OCI-LY1 (cell line): ENCODE data around the gene TDRD12.
"Not testable (repeated sequence)": the region's sequence is repeated elsewhere in the genome, so short reads cannot be mapped to it uniquely, and the experiment has no call there.

Experiments used
- H2AFZ ChIP-seq: fragments of 200-600 bp; sonication (generic), shearing (Covaris generic); 2 replicates; pipeline ENCODE4 v1.6.0; 2014; ENCODE audit warnings: antibody characterized with exemption, mild to moderate bottlenecking, low read length
- H3F3A ChIP-seq: fragments of 200-600 bp; sonication (generic), shearing (Covaris generic); 2 replicates; pipeline ENCODE4 v1.6.0; 2014; ENCODE audit warnings: mild to moderate bottlenecking, antibody characterized with exemption, low read length, moderate library complexity; ENCODE audit not compliant: insufficient read depth
- H3K27ac ChIP-seq: fragments of 200-600 bp; sonication (generic); 2 replicates; pipeline ENCODE4 v1.5.1; 2014; ENCODE audit warnings: low read length, mixed run types, mild to moderate bottlenecking, low read depth; ENCODE audit not compliant: poor library complexity, severe bottlenecking
- H3K27me3 ChIP-seq: fragments of 200-600 bp; sonication (generic); 2 replicates; pipeline ENCODE4 v1.6.0; 2014; ENCODE audit warnings: antibody characterized with exemption, mild to moderate bottlenecking, low read length, moderate library complexity; ENCODE audit not compliant: insufficient read depth
- H3K36me3 ChIP-seq: fragments of 200-600 bp; sonication (generic); 2 replicates; pipeline ENCODE4 v1.6.1; 2014; ENCODE audit warnings: mild to moderate bottlenecking, antibody characterized with exemption, low read length, moderate library complexity, mixed read lengths; ENCODE audit not compliant: insufficient read depth
- H3K4me1 ChIP-seq: fragments of 200-600 bp; sonication (generic); 2 replicates; pipeline ENCODE4 v1.5.1; 2014; ENCODE audit warnings: mild to moderate bottlenecking, low read length, moderate library complexity; ENCODE audit not compliant: insufficient read depth, severe bottlenecking
- H3K4me2 ChIP-seq: fragments of 200-600 bp; sonication (generic), shearing (Covaris generic); 2 replicates; pipeline ENCODE4 v1.6.1; 2014; ENCODE audit warnings: low read length
- H3K4me3 ChIP-seq: fragments of 200-600 bp; sonication (generic); 2 replicates; pipeline ENCODE4 v1.5.1; 2014; ENCODE audit warnings: low read length, low read depth, mild to moderate bottlenecking, mixed read lengths; ENCODE audit not compliant: poor library complexity, severe bottlenecking
- H3K79me2 ChIP-seq: fragments of 200-600 bp; shearing (Covaris generic); 2 replicates; pipeline ENCODE4 v1.6.1; 2016; ENCODE audit warnings: mixed run types, low read length, mixed read lengths; ENCODE audit not compliant: insufficient read depth
- H3K9ac ChIP-seq: fragments of 200-600 bp; sonication (generic), shearing (Covaris generic); 2 replicates; pipeline ENCODE4 v1.6.1; 2014; ENCODE audit warnings: mild to moderate bottlenecking, low read length, mixed read lengths
- H3K9me2 ChIP-seq: fragments of 200-600 bp; sonication (generic), shearing (Covaris generic); 2 replicates; pipeline ENCODE4 v1.6.1; 2014; ENCODE audit warnings: low read depth, mild to moderate bottlenecking, low read length, mixed read lengths
- H3K9me3 ChIP-seq: fragments of 200-600 bp; shearing (Covaris generic); 2 replicates; pipeline ENCODE4 v1.6.1; 2014; ENCODE audit warnings: low read length, mixed read lengths
- H4K20me1 ChIP-seq: fragments of 200-600 bp; sonication (generic), shearing (Covaris generic); 2 replicates; pipeline ENCODE4 v1.6.0; 2016; ENCODE audit warnings: mild to moderate bottlenecking, low read length; ENCODE audit not compliant: insufficient read depth
- EZH2 ChIP-seq: fragments of 200-600 bp; sonication (generic), shearing (Covaris generic); IDR thresholded peaks from 2 replicates; pipeline ENCODE4 v1.8.0; 2017; ENCODE audit warnings: borderline replicate concordance, mixed run types, mild to moderate bottlenecking, antibody characterized with exemption, low read length, moderate library complexity, mixed read lengths
- TF ChIP-seq, protein P1 (sequence below): fragments of 200-600 bp; sonication (generic), shearing (Covaris generic); IDR thresholded peaks from 2 replicates; pipeline ENCODE4 v1.5.1; 2017; ENCODE audit warnings: mild to moderate bottlenecking, antibody characterized with exemption, low read length, moderate library complexity, mixed read lengths

Gene TDRD12

DNA sequence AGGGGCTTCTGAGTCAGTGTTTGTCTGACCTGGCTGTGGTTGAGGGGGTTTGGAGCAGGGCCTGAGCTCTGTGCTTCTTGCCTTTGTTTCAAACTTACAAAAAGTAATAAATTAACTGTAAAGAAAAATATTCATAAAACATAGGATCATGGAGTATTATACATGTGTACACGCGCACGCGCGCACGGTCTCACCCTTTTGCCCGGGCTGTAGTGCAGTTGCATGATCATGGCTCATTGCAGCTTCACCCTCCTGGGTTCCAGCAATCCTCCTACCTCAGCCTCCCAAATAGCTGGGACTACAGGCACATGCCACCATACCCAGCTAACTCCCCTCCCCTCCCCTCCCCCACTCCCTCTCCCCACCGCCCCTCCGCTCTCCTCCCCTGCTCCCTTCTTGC lies 23.5 kb downstream of the TDRD12 start:
- no peaks in the 10 kb centered on the region for H3K79me2 ChIP-seq
- H3K9me3 ChIP-seq = no peaks in the 10 kb centered on the region
- TF ChIP-seq, protein P1, sequence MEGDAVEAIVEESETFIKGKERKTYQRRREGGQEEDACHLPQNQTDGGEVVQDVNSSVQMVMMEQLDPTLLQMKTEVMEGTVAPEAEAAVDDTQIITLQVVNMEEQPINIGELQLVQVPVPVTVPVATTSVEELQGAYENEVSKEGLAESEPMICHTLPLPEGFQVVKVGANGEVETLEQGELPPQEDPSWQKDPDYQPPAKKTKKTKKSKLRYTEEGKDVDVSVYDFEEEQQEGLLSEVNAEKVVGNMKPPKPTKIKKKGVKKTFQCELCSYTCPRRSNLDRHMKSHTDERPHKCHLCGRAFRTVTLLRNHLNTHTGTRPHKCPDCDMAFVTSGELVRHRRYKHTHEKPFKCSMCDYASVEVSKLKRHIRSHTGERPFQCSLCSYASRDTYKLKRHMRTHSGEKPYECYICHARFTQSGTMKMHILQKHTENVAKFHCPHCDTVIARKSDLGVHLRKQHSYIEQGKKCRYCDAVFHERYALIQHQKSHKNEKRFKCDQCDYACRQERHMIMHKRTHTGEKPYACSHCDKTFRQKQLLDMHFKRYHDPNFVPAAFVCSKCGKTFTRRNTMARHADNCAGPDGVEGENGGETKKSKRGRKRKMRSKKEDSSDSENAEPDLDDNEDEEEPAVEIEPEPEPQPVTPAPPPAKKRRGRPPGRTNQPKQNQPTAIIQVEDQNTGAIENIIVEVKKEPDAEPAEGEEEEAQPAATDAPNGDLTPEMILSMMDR = no peak
- no peak for TF ChIP-seq EZH2
- no peak overlapping the region for H2AFZ ChIP-seq
- no peak overlapping the region for H3K27ac ChIP-seq
- no peak overlapping the region for H3K4me2 ChIP-seq
- no peaks in the 10 kb centered on the region for H3K4me1 ChIP-seq
- H3K9ac ChIP-seq = no peak overlapping the region
- H3K27me3 ChIP-seq = no peaks in the 10 kb centered on the region
- no peaks in the 10 kb centered on the region for H4K20me1 ChIP-seq
- no peaks in the 10 kb centered on the region for H3K36me3 ChIP-seq
- H3K4me3 ChIP-seq = no peak overlapping the region
- no peaks in the 10 kb centered on the region for H3K9me2 ChIP-seq
- no peaks in the 10 kb centered on the region for H3F3A ChIP-seq

DNA sequence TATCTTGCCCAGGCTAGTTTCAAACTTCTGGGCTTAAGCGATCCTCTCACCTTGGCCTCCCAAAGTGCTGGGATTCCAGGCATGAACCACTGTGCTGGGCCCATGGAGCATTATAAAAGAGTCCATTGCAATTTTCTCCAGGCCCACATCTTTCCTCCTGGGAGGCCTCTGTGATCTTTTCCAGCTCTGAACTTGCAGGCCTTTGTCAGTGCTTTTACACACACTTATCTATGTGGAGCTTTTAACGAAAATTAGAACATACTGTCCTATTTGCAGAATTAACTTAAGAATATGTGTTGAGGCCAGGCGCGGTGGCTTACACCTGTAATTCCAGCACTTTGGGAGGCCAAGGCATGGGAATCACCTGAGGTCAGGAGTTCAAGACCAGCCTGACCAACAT lies 23.9 kb downstream of the TDRD12 start:
- no peaks in the 10 kb centered on the region for H3F3A ChIP-seq
- no peak overlapping the region for H3K27ac ChIP-seq
- no peaks in the 10 kb centered on the region for H3K36me3 ChIP-seq
- H3K27me3 ChIP-seq = no peaks in the 10 kb centered on the region
- H3K4me2 ChIP-seq = no peak overlapping the region
- H4K20me1 ChIP-seq = no peaks in the 10 kb centered on the region
- no peaks in the 10 kb centered on the region for H3K4me1 ChIP-seq
- no peaks in the 10 kb centered on the region for H3K9me2 ChIP-seq
- H2AFZ ChIP-seq = no peak overlapping the region
- H3K9me3 ChIP-seq = no peaks in the 10 kb centered on the region
- H3K79me2 ChIP-seq = no peaks in the 10 kb centered on the region
- H3K9ac ChIP-seq = no peak overlapping the region
- no peak overlapping the region for H3K4me3 ChIP-seq
- no peak for TF ChIP-seq EZH2
- TF ChIP-seq, protein P1 = no peak

DNA sequence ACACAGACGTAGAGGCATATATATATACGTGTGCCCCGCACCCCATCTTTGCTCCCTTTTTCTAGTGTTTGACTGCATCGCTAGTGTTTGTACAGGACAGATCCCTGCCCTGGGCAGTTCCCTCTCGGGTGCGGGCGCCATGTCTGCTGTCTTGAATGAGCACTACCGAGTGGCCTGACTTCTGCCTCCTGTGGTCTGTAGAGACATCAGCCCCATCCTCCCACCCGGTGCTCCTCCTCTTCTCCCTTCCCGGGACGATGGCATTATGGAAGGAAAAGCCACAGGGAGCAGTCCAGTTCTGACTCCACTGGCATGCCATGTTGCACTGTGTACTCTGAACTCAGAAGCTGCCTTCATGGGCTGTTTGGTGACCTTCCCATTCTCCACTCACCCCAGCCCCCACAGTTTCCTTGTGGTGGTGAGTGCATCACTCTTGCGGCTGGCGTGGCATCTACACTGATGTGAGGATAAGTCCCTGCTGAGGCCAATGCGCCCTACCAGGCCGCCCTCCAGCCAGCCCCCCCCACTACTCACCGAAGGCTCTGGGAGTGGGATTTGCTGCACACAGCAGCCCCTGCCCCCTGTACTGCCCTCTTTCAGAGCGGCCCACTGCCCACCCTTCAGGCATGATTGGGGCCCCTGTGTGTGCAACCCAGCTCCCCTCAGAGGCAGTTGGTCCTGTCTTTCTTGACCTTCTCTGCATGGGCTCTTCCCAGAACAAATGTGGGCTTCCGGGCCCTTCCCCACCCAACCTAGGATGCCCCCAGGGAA lies 25.2 kb downstream of the TDRD12 start:
- TF ChIP-seq EZH2 = no peak
- TF ChIP-seq, protein P1 = no peak
- H3K4me1 ChIP-seq = no peaks in the 10 kb centered on the region
- no peak overlapping the region for H2AFZ ChIP-seq

DNA sequence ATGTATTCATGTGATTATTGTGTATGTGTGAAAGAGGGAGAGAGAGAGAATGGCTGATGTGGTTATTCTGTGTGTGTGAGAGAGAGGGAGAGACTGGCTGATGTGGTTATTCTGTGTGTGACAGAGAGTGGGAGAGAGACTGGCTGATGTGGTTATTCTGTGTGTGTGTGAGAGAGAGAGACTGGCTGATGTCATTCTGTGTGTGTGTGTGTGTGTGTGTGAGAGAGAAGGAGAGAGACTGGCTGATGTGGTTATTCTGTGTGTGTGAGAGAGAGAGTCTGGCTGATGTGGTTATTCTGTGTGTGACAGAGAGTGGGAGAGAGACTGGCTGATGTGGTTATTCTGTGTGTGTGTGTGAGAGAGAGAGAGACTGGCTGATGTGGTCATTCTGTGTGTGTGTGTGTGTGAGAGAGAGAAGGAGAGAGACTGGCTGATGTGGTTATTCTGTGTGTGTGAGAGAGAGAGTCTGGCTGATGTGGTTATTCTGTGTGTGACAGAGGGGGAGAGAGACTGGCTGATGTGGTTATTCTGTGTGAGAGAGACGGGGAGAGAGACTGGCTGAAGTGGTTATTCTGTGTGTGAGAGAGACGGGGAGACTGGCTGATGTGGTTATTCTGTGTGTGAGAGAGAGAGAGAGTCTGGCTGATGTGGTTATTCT lies 26.2 kb downstream of the TDRD12 start:
- H3K27ac ChIP-seq, H3K9me2 ChIP-seq, H4K20me1 ChIP-seq, H3K4me2 ChIP-seq, H3K27me3 ChIP-seq, H3K4me1 ChIP-seq, H2AFZ ChIP-seq, H3K79me2 ChIP-seq, H3K36me3 ChIP-seq, H3K9ac ChIP-seq, H3K4me3 ChIP-seq, H3K9me3 ChIP-seq, H3F3A ChIP-seq: not testable (repeated sequence)

More for the DNA sequence above, 25.2 kb downstream of the TDRD12 start:
- Histone ChIP-seq H3K36me3 (no peaks in the 10 kb centered on the region), H3F3A (no peaks in the 10 kb centered on the region), H3K4me3 (no peak overlapping the region), H3K9me2 (no peaks in the 10 kb centered on the region), H3K4me2 (no peak overlapping the region), H3K27ac (no peak overlapping the region), H4K20me1 (no peaks in the 10 kb centered on the region), H3K9ac (no peak overlapping the region), H3K79me2 (no peaks in the 10 kb centered on the region), H3K27me3 (no peaks in the 10 kb centered on the region), H3K9me3 (no peaks in the 10 kb centered on the region)

DNA sequence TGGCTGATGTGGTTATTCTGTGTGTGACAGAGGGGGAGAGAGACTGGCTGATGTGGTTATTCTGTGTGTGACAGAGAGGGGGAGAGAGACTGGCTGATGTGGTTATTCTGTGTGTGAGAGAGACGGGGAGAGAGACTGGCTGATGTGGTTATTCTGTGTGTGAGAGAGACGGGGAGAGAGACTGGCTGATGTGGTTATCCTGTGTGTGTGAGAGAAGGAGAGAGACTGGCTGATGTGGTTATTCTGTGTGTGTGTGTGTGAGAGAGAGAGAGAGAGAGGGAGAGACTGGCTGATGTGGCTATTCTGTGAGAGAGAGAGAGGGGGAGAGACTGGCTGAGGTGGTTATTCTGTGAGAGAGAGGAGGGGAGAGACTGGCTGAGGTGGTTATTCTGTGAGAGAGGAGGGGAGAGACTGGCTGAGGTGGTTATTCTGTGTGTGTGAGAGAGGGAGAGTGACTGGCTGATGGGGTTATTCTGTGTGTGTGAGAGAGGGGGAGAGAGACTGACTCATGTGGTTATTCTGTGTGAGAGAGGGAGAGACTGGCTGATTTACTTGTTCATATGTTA lies 27.1 kb downstream of the TDRD12 start:
- H3K27me3 ChIP-seq, H3K9ac ChIP-seq, H3K4me3 ChIP-seq, H3K9me2 ChIP-seq, H4K20me1 ChIP-seq, H3K4me1 ChIP-seq, H3K9me3 ChIP-seq, H3K4me2 ChIP-seq, H3K79me2 ChIP-seq, H3F3A ChIP-seq, H3K27ac ChIP-seq, H2AFZ ChIP-seq, H3K36me3 ChIP-seq: not testable (repeated sequence)
